ENCODE measurements around the gene MYO7A.

- TF ChIP-seq CTCF (conservative IDR thresholded peaks at IDR 0.05; ENCODE audit: low read depth, low read length) (peak; percentile 87), RFX5 (IDR thresholded peaks at IDR 0.05; ENCODE audit: low read depth, low read length) (no peak), USF2 (IDR thresholded peaks at IDR 0.05; ENCODE audit: low read depth, low read length) (no peak), BHLHE40 (IDR thresholded peaks at IDR 0.05; ENCODE audit: low read depth, low read length) (no peak), ELK1 (IDR thresholded peaks at IDR 0.05; ENCODE audit: borderline replicate concordance, low read depth, low read length) (no peak), POLR2A (IDR thresholded peaks at IDR 0.05; ENCODE audit: low read depth, low read length) (no peak), RAD21 (IDR thresholded peaks at IDR 0.05; ENCODE audit: low read length) (peak; percentile 71), SMC3 (IDR thresholded peaks at IDR 0.05; ENCODE audit: low read depth, low read length) (peak; percentile 76), CHD1 (IDR thresholded peaks at IDR 0.05; ENCODE audit: low read depth, low read length) (no peak), MAFK (IDR thresholded peaks at IDR 0.05; ENCODE audit: low read depth, low read length) (no peak), MAZ (IDR thresholded peaks at IDR 0.05; ENCODE audit: borderline replicate concordance, low read depth, low read length) (peak; percentile 87; the same call in 1 of the 2 replicates)
Measured at GRCh38 chr11:77127235-77127911, 673 bp upstream of the MYO7A start.
